GDM1 (cell line): ENCODE data around the gene SLC49A4.

Source experiments
- DNase-seq: peaks from one replicate; lab custom pipeline; 2025; lab: John Stamatoyannopoulos, UW

Gene SLC49A4

GRCh38 chr3:122908251-122908650 is 113.4 kb downstream of the SLC49A4 start:
- DNase-seq = no peak

- no peak for DNase-seq
Measured at GRCh38 chr3:122911901-122912300, 117.0 kb downstream of the SLC49A4 start.

GRCh38 chr3:122912772-122913538 is 118.1 kb downstream of the SLC49A4 start:
- DNase-seq = no peak

DNA sequence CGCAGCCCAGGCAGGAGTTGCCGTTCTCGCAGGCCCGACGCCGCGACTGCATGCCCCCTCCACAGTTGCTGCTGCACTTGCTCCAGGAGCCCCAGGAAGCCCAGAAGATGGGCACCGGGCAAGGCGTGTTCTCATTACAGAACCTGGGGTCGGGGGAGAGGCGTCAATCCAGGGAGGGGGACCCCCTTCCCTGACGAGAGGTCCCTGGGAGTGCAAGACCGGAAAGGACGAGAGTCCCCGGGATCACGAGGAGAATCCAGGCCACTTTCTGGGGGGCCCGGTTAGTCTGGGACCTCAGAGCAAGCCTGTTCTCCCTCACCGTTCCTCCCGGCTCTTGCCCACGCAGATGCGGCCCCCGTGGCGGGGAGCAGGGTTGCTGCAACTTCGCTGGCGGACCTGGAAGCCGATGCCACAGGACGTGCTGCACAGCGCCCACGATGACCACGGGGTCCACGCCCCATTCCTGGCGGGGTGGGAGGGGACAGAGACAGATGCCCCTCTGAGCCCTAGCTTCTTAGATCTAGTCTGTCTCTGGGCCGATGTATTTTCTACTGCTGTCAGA is 118.8 kb downstream of the SLC49A4 start:
- DNase-seq = no peak

- DNase-seq = no peak
Measured at GRCh38 chr3:122915300-122916055, 120.6 kb downstream of the SLC49A4 start.

GRCh38 chr3:122916084-122916483 is 121.2 kb downstream of the SLC49A4 start:
- no peak for DNase-seq

DNA sequence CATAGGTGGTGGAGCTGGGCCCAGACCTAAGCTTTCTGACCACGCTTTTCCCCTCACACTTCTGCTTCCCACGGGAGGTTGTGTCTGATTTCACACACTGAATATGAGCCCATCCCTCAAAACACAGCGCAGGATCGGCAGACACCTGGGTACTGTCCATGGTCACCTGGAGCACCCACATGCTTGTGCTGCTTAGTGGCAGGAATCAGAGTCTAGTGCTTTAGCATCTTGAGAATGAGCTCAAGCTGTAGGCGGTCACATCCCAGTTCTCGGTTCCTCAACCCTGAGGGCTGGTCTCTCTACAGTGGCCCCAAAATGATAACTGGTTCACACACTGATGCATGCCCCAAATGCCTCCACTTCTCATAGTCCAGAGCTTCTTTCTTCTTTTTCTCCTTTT is 121.7 kb downstream of the SLC49A4 start:
- no peak for DNase-seq

DNA sequence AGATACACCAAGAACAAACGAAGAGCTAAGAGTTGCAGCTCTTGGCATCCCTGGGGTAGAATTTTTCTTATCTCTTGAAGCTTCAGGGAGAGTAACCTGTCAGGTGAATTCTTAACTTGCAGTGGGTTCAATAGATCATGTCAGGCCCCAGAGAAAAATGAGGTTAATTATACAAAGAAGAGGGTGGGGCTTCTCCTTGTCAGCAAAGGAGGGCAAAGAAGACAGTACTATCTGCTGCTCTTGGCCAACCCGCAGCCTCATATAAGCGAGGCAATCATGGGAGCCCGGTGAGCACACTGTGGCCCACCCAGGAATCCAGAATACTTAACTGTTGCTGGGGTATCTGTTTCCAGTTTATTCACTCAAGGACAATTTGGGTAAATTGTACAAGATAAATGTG is 122.5 kb downstream of the SLC49A4 start:
- DNase-seq = no peak

DNA sequence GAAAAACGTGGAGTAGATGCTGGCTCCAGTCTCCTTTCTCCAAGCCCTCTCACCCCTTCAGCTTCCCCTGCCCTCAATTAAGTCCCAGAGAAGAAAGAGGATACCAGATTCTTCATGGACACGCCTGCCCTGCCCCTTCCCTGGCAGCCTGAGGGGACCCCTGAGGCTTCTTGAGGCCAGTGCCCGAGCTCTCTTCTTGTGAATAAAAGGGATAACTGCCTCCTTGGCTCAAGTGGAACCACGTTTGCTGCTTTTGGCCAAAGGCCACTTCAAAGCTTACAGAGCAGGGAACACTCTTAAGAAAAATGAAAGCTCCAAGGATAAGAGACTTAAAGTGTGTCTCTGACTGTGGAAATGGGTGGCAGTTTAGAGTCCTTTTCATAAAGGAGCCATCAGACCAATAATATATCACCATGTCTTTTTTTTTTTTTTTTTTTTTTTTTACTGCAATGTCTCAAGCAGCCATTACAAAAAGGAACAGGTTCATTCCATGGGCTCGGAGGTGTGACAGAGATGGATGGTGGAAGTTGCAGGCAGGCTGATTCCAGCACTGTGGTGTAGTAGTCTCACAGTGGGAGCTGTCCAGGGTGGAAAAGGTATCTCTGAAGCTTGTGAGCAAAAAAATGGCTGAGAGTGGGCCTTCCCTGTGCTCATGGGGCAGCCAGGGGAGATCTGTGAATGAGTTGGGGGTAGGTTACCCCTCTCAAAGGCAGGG is 123.9 kb downstream of the SLC49A4 start:
- DNase-seq = no peak

DNA sequence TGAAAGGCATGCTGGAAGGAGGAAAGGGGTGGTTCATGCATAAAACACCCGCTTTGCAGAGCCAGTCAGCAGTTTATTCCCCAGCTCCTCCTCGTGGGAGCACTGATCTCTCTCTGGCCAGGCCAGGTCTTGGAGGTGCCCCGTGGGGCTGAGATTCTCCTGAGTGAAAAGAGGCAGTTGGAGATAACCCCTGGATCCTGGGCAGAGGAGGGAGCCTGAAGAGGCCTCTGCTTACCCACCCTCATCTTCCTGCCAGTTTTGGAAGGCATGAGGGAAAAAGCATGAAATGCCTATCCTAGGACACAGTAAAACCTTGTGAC is 124.4 kb downstream of the SLC49A4 start:
- no peak for DNase-seq

- no peak for DNase-seq
Measured at GRCh38 chr3:122920986-122921385, 126.1 kb downstream of the SLC49A4 start.

DNA sequence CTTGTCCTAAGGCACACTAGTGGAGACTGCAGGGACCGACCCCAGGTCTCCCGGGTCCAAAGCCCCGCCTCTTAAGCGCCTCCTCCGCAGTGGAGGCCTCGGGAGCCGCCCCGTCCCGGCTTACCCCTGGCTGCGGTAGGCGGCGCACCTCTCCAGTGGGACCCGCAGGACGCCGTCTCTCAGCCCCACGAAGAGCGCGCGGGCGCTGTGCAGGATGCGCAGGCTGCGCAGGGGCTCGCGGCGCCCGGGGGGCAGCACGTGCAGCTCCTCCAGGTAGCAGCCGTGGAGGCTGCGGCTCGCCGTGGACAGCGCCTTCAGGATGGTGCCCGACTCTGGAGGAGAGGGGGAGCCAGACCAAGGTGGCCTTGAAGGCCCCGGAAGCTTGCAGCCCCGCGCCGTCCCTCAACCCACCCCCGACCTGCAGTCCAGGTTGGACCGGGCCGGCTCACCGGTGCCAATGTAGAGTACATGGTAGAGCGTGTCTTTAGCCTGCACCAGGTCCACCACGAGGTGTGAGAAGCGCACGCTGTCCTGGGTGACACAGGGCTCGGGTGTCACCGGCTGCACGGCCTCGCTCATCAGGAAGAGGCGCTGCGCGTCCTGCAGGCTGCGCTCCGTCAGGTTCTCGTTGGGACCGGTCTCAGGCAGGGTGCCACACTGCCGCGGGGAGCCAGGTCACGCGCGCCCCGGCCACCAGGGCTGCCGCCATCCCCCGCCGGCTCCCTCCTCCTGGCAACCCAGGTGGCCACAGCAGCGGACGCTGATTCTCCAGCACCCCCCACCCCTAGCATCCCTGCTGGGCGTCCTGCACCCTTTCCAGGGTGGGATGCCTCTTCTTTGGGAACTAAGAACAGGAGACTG is 127.2 kb downstream of the SLC49A4 start:
- DNase-seq = no peak

- DNase-seq = no peak
Measured at GRCh38 chr3:122923611-122924010, 128.7 kb downstream of the SLC49A4 start.

DNA sequence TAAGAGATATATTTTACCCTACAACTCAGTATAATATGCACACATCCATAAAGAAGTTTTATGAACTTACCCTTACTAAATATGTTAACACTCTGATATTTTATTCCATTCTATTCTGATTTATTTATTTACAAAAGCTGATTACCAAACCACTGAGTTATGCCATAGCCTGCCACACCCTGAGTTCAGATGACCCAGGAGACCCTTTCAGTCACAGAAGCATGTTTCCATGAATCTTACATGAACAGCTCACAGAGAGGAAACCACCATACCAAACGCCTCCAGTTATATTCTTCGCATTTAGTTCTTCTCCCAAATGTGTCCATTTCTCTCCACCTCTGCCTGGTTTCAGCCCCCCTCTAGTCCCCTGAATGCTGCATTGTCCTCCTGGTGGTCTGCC is 129.2 kb downstream of the SLC49A4 start:
- DNase-seq = no peak

DNA sequence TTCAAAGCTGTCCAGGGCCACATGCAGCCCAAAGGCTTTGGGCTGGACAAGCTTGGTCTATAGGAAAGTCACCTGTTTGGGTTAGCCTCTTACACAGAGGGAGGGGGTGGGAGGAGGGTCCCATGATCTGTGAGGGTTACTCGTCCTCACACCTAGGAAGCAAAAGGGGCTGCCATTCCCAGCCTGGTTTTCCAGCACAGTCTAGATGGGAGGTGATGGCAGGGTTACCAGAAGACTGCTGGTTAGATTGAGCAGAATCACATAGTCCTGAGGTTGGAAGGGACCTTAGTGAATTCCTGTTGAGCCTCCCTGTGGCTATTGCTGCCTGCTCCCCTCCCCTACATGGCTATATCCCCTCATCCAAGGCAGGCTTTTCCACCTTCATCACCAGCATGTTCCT is 130.9 kb downstream of the SLC49A4 start:
- DNase-seq = no peak

- DNase-seq = no peak
Measured at GRCh38 chr3:122926322-122926721, 131.5 kb downstream of the SLC49A4 start.

DNA sequence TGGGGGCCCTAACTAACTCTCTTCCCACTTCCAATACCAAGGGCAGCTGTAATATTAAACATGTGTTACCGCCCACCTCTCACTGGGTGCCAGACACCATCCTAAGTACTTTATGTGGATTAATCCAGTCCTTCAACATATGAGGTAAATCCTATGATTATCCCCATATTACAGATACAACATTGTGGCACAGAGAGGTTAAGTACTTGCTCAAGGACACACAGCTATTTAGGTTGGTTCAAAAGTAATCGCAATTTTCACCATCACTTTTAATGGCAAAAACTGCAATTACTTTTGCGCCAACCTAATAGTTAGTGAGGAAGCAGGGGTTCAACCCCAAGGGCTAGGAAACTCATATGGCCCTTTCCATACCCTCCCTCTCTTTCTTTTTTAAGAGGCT is 131.9 kb downstream of the SLC49A4 start:
- no peak for DNase-seq

- DNase-seq = no peak
Measured at GRCh38 chr3:122927726-122928125, 132.9 kb downstream of the SLC49A4 start.

- DNase-seq = no peak
Measured at GRCh38 chr3:122928396-122929187, 133.7 kb downstream of the SLC49A4 start.

GRCh38 chr3:122929188-122930062 is 134.6 kb downstream of the SLC49A4 start:
- no peak for DNase-seq
